OCI-LY7 (cell line): ENCODE data around the gene ZNF467. TPM values are rescaled to one million over a fixed set of nuclear protein-coding genes. Genes with fewer than 3 reads are reported as not detected.

Source experiments
- BruUV-seq: library from RNA; stranded (reverse); fragments of 400-500 nt; replicated peaks from 2 replicates; lab custom pipeline; 2021; lab: Mats Ljungman, UMichigan
- CTCF ChIA-PET: fragments of 300-600 bp; sonication (Branson Sonifier 250); formaldehyde crosslinking; loops from one replicate; lab custom pipeline; 2022; ENCODE audit warnings: antibody characterized with exemption; ENCODE audit not compliant: unreplicated experiment; lab: Charles Lee
- POLR2A ChIA-PET: fragments of 300-600 bp; sonication (Branson Sonifier 250); formaldehyde crosslinking; loops from one replicate; lab custom pipeline; 2022; ENCODE audit warnings: antibody characterized with exemption; lab: Charles Lee
- DNase-seq: peaks from one replicate; pipeline ENCODE4 v3.0.0-alpha.2; 2015; ENCODE audit warnings: low spot score
- H2AFZ ChIP-seq: fragments of 200-600 bp; sonication (generic), shearing (Covaris generic); 2 replicates; pipeline ENCODE4 v1.6.1; 2014; ENCODE audit warnings: mild to moderate bottlenecking, antibody characterized with exemption, low read length, moderate library complexity
- H3K27ac ChIP-seq: fragments of 200-600 bp; sonication (generic); 2 replicates; pipeline ENCODE4 v1.5.1; 2014; ENCODE audit warnings: mixed run types, low read depth, mild to moderate bottlenecking, moderate library complexity, low read length, inconsistent platforms; ENCODE audit not compliant: poor library complexity, severe bottlenecking
- H3K36me3 ChIP-seq: fragments of 200-600 bp; sonication (generic); 2 replicates; pipeline ENCODE4 v1.6.1; 2014; ENCODE audit warnings: mild to moderate bottlenecking, antibody characterized with exemption, low read length, moderate library complexity, mixed read lengths; ENCODE audit not compliant: insufficient read depth
- H3K4me1 ChIP-seq: fragments of 200-600 bp; sonication (generic); 2 replicates; pipeline ENCODE4 v1.5.1; 2014; ENCODE audit warnings: mild to moderate bottlenecking, low read length; ENCODE audit not compliant: insufficient read depth, poor library complexity, severe bottlenecking
- H3K4me2 ChIP-seq: fragments of 200-600 bp; sonication (generic); 2 replicates; pipeline ENCODE4 v1.6.1; 2014; ENCODE audit warnings: mild to moderate bottlenecking, low read length
- H3K4me3 ChIP-seq: fragments of 200-600 bp; sonication (generic); 2 replicates; pipeline ENCODE4 v1.5.1; 2014; ENCODE audit warnings: mild to moderate bottlenecking, low read depth, low read length; ENCODE audit not compliant: poor library complexity, severe bottlenecking
- H3K79me2 ChIP-seq: fragments of 200-600 bp; sonication (generic); 2 replicates; pipeline ENCODE4 v1.6.1; 2016; ENCODE audit warnings: low read depth, mild to moderate bottlenecking, low read length, moderate library complexity, mixed read lengths; ENCODE audit not compliant: insufficient read depth
- H3K9me2 ChIP-seq: fragments of 200-600 bp; sonication (generic); 2 replicates; pipeline ENCODE4 v1.6.1; 2016; ENCODE audit warnings: mild to moderate bottlenecking, low read length, mixed read lengths; ENCODE audit not compliant: insufficient read depth
- H3K9me3 ChIP-seq: fragments of 200-600 bp; sonication (generic); 2 replicates; pipeline ENCODE4 v1.6.1; 2014; ENCODE audit warnings: mild to moderate bottlenecking, mixed run types, low read length, mixed read lengths
- H4K20me1 ChIP-seq: fragments of 200-600 bp; sonication (generic); 2 replicates; pipeline ENCODE4 v1.6.1; 2014; ENCODE audit warnings: mild to moderate bottlenecking, antibody characterized with exemption, low read length, moderate library complexity, mixed read lengths; ENCODE audit not compliant: insufficient read depth
- CTCF ChIP-seq: fragments of 200-600 bp; sonication (generic); conservative IDR thresholded peaks from 2 replicates; pipeline ENCODE4 v1.5.1; 2014; ENCODE audit warnings: mild to moderate bottlenecking, antibody characterized with exemption, low read length, moderate library complexity, mixed read lengths
- EZH2phosphoT487 ChIP-seq: fragments of 200-600 bp; sonication (generic); IDR thresholded peaks from 2 replicates; pipeline ENCODE4 v1.6.1; 2018; ENCODE audit warnings: low read depth, borderline replicate concordance, mild to moderate bottlenecking, mixed run types, antibody characterized with exemption, low read length, moderate library complexity, mixed read lengths
- intact Hi-C: fragments of 100-400 bp; cut with micrococcal nuclease; formaldehyde crosslinking; loops from one replicate; pipeline ENCODE4 v1.10.0; 2022; ENCODE audit not compliant: unreplicated experiment
- total RNA-seq, 2 experiments: library from RNA; depleted of rRNA in 1 of 2; stranded (reverse); fragments of >200 nt in 1 of 2; shearing (Covaris generic) in 1 of 2; gene quantifications; 2 replicates each; pipeline ENCODE4 v1.2.3, GENCODE V29; 2014 to 2022

ZNF467 gene
- total RNA-seq, 2 experiments from 2014 or later: 0.22 to 0.40 TPM

DNA sequence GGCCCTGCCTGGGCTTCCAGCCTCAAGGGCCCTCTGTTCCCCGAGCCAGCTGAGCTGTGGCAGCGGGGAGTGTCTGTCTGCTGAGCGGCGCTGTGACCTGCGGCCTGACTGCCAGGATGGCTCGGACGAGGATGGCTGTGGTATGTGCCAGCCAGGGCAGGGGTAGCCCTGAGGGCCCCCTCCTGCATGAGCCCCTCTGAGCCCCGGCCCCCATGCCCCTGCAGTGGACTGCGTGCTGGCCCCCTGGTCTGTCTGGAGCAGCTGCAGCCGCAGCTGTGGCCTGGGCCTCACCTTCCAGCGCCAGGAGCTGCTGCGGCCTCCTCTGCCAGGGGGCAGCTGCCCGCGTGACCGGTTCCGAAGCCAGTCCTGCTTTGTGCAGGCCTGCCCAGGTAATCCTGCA is 28.4 kb upstream of the ZNF467 start:
- TF ChIP-seq CTCF (no peak), EZH2phosphoT487 (no peak)
- Histone ChIP-seq H3K4me1 (no peaks in the 10 kb centered on the region), H3K4me3 (no peak overlapping the region), H3K4me2 (no peak overlapping the region), H4K20me1 (no peaks in the 10 kb centered on the region), H2AFZ (no peak overlapping the region), H3K79me2 (no peaks in the 10 kb centered on the region), H3K9me2 (no peaks in the 10 kb centered on the region), H3K9me3 (no peaks in the 10 kb centered on the region), H3K27ac (no peak overlapping the region), H3K36me3 (no peaks in the 10 kb centered on the region)
- no TSS peak for BruUV-seq
- no peak for DNase-seq
- CTCF ChIA-PET: interaction anchor here (0.6 kb wide), 1 partner anchor 60 kb away, joined by 3 read pairs; no protein-coding TSS in a partner anchor
- intact Hi-C loops: no loop called here
- POLR2A ChIA-PET: no interaction called here

DNA sequence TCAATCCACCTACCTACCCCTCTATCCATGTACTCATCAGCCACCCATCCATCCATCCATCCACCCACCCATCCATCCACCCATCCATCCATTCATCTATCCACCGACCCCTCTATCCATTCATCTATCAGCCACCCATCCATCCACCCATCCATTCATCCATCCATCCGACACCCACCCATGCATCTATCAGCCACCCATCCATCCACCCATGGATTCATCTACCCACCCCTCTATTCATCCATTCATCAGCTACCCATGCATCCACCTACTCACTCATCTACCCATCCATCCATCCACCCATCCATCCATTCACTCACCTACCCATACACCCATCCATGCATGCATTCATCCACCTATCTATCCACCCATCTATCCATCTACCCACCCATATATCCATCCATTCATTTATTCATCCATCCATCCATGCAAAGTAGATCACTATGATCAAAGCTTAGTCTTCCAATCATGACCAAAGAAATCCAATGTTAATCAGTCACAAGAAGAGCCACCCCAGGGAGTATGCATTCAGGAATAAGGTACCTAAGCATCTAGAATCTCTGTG is 27.7 kb upstream of the ZNF467 start:
- no peak for TF ChIP-seq EZH2phosphoT487
- TF ChIP-seq CTCF: no peak
- POLR2A ChIA-PET: no interaction called here
- CTCF ChIA-PET: interaction anchor here (0.6 kb wide), 1 partner anchor 61 kb away, joined by 3 read pairs; no protein-coding TSS in a partner anchor
- H4K20me1 ChIP-seq: no peaks in the 10 kb centered on the region
- no peaks in the 10 kb centered on the region for H3K9me3 ChIP-seq
- no peak overlapping the region for H3K27ac ChIP-seq
- H2AFZ ChIP-seq: no peak overlapping the region
- no peaks in the 10 kb centered on the region for H3K4me1 ChIP-seq
- no TSS peak for BruUV-seq
- DNase-seq: no peak
- no peaks in the 10 kb centered on the region for H3K9me2 ChIP-seq
- H3K4me2 ChIP-seq: no peak overlapping the region
- H3K36me3 ChIP-seq: no peaks in the 10 kb centered on the region
- intact Hi-C loops: no loop called here
- H3K4me3 ChIP-seq: no peak overlapping the region
- H3K79me2 ChIP-seq: no peaks in the 10 kb centered on the region

DNA sequence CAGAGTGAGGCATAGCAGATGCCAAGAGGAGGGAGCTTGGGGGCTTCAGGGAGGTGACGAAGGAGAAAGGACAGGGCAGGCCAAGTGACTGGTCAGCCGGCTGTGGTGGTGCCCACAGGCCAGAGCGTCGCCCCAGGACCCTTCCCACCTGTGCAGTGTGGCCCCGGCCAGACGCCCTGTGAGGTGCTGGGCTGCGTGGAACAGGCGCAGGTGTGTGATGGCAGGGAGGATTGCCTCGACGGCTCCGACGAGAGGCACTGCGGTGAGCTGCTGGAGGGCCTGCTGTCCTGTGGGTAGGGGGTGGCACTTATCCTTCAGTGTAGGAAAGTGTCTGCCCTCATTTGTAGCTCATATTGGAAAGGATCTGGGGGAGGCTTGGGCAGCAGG is 26.8 kb upstream of the ZNF467 start:
- Histone ChIP-seq H2AFZ (no peak overlapping the region), H3K79me2 (no peaks in the 10 kb centered on the region), H3K9me3 (no peaks in the 10 kb centered on the region), H4K20me1 (no peaks in the 10 kb centered on the region), H3K4me1 (no peaks in the 10 kb centered on the region), H3K27ac (no peak overlapping the region), H3K4me2 (no peak overlapping the region), H3K36me3 (no peaks in the 10 kb centered on the region), H3K4me3 (no peak overlapping the region), H3K9me2 (no peaks in the 10 kb centered on the region)
- intact Hi-C loops: no loop called here
- ChIA-PET CTCF (interaction anchor here (1.1 kb wide), 1 partner anchor 19 kb away, joined by 4 read pairs; no protein-coding TSS in a partner anchor), POLR2A (no interaction called here)
- TF ChIP-seq CTCF (peak; percentile 11; the same call in 1 of the 2 replicates), EZH2phosphoT487 (no peak)
- no peak for DNase-seq
- no TSS peak for BruUV-seq
